ENCODE data around the gene TNNC2.

TNNC2 gene

DNA sequence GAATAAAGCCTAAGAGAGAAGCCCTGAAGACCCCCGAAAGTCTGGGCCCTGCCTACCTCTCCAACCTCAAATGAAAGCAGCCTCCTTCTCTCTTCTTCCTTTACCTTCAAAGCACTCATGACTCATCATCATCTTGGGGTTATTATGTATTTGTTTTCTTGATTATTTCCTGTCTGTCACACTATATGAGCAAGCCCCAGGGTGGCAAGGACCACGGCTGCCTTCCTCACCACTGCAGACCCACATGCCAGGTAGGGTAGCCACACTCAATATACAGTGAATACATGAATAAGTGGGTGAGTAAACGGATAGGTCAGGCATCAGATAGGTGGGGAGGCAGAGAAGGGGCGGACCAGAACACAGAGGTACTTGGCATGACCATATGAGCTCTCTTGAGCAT lies 44.2 kb downstream of the TNNC2 start:
- no peak for DNase-seq (ENCODE audit: low read depth in 1 of 2, low spot score in 1 of 2)

DNA sequence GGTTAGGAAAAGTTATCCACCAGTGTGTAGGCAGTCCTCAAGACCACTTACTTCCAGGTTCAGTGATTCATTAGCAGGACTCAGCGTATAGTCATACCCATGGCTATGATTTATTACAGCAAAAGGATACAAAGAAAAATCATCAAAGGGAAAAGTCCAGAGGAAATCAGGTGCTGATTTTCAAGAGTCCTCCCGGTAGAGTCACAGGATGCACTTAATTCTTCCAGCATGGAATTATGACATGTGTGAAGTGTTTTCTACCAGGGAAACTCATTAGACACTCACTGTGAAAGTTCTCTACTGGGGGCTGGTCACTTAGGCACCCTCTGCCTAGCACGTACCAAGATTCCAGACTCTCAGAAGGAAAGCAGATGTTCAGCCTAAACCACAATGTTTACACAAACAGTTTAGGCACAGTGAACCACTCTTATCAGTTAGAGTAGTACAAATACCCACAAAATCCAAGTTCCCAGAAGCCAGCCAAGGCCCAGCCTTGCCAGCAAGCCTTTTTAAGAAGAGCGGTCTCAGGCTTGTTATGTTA lies 45.7 kb downstream of the TNNC2 start:
- no peak for DNase-seq (ENCODE audit: low read depth in 1 of 2, low spot score in 1 of 2)

GRCh38 chr20:45780159-45780558 lies 47.0 kb downstream of the TNNC2 start:
- no peak for DNase-seq (ENCODE audit: low read depth in 1 of 2, low spot score in 1 of 2)

GRCh38 chr20:45779011-45779915 lies 47.8 kb downstream of the TNNC2 start:
- DNase-seq (ENCODE audit: low read depth in 1 of 2, low spot score in 1 of 2): no peak

GRCh38 chr20:45776931-45777330 lies 50.2 kb downstream of the TNNC2 start:
- no peak for DNase-seq (ENCODE audit: low read depth in 1 of 2, low spot score in 1 of 2)

GRCh38 chr20:45775411-45775810 lies 51.7 kb downstream of the TNNC2 start:
- DNase-seq (ENCODE audit: low read depth in 1 of 2, low spot score in 1 of 2): no peak

GRCh38 chr20:45774945-45775344 lies 52.2 kb downstream of the TNNC2 start:
- DNase-seq (ENCODE audit: low read depth in 1 of 2, low spot score in 1 of 2): no peak
